ENCODE results near the gene SH2D5.

Gene SH2D5

DNA sequence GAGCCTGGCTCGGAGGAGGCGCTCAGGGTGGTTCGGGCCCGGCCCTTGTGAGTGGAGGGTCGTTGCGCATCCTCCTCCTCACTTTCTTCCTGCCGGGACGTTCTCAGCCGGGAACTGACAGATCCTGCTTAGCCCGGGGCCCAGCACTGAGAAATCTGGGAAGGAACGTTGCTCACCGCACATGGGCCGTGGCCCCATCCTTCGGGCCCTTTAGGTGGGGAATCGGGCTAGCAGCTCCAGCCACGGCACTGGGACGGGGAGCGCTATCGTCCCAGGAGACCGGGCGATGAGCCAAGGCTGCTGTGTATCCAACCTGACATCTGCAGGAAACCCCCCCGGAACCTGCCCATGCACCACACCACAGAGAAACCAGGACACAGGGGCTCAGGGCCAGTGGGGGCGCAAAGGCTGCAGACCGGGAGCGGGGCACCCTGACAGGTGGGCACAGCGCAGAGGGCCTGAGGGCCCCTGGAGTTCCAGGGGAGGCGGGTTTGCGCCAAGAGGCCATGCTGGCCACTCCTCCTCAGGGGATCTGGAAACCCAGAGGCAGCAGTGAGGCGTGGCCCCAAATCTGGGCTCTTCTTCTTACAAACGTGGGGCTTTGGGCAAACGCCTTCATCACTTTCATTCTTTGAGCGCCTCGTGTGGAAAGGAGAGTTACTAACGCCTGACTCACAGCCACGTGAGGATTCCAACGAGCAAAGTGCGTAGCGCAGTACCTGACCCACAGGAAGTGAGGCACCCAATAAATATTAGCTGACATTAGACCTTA is at the start of gene SH2D5:
Gene SH2D5 (minus strand): TSS at position 116 of the 772 bp plus-strand sequence. CDS start 4,659 bp downstream, outside the sequence.
- ATAC-seq (ENCODE audit: low read depth), result peak; percentile 70
- peaks cover 6% of the 10 kb centered on the region; the same call in 1 of the 2 replicates for H3K36me3 ChIP-seq (ENCODE audit: low read depth)
- peak within 1 kb of the TSS; percentile 95 for H3K27ac ChIP-seq (ENCODE audit: poor library complexity, severe bottlenecking)
- peaks cover 18% of the 10 kb centered on the region for H3K4me1 ChIP-seq (ENCODE audit: insufficient read depth, poor library complexity, severe bottlenecking)
- no peaks in the 10 kb centered on the region for H3K27me3 ChIP-seq (ENCODE audit: insufficient read depth, poor library complexity, severe bottlenecking)
- peak within 1 kb of the TSS; percentile 62 for H3K4me3 ChIP-seq (ENCODE audit: severe bottlenecking)
- no peaks in the 10 kb centered on the region for H3K9me3 ChIP-seq (ENCODE audit: severe bottlenecking)
- TF ChIP-seq CTCF (IDR thresholded peaks at IDR 0.05; ENCODE audit: poor library complexity, severe bottlenecking), result peak; percentile 59
- peak; percentile 96 for DNase-seq (ENCODE audit: low spot score)

- peaks cover 100% of the 10 kb centered on the region for H3K36me3 ChIP-seq (ENCODE audit: low read depth)
- ATAC-seq (ENCODE audit: low read depth), result no peak
- DNase-seq (ENCODE audit: low spot score), result no peak
- H3K27me3 ChIP-seq (ENCODE audit: insufficient read depth, poor library complexity, severe bottlenecking), result no peaks in the 10 kb centered on the region
- H3K4me1 ChIP-seq (ENCODE audit: insufficient read depth, poor library complexity, severe bottlenecking), result peaks cover 3% of the 10 kb centered on the region
- no peak overlapping the region for H3K4me3 ChIP-seq (ENCODE audit: severe bottlenecking)
- TF ChIP-seq CTCF (IDR thresholded peaks at IDR 0.05; ENCODE audit: poor library complexity, severe bottlenecking), result no peak
- H3K9me3 ChIP-seq (ENCODE audit: severe bottlenecking), result no peaks in the 10 kb centered on the region
- no peak overlapping the region for H3K27ac ChIP-seq (ENCODE audit: poor library complexity, severe bottlenecking)
These were observed 43.2 kb upstream of the SH2D5 start for GRCh38 chr1:20775700-20776099.

DNA sequence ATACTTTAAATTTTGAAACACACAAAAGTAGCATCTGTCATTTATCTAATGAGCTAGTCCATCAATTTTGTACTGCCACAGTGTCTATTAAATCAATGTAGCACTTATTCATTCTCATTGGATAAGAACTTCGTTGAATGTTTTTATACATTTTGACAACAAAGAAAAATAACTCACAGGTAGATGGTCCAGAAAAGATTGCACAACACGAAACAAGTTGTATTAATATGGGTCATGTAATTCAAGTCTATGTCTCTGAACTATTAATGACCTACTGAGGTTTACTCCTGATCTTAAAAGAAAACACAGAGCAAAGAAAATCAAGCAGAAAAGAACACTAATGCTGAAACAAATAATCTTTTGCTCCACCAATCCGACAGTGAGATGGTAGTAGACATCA is 39.3 kb upstream of the SH2D5 start:
- peaks cover 100% of the 10 kb centered on the region for H3K36me3 ChIP-seq (ENCODE audit: low read depth)
- no peaks in the 10 kb centered on the region for H3K27me3 ChIP-seq (ENCODE audit: insufficient read depth, poor library complexity, severe bottlenecking)
- ATAC-seq (ENCODE audit: low read depth), result no peak
- TF ChIP-seq CTCF (IDR thresholded peaks at IDR 0.05; ENCODE audit: poor library complexity, severe bottlenecking), result no peak
- H3K4me1 ChIP-seq (ENCODE audit: insufficient read depth, poor library complexity, severe bottlenecking), result no peaks in the 10 kb centered on the region
- H3K27ac ChIP-seq (ENCODE audit: poor library complexity, severe bottlenecking), result no peak overlapping the region
- no peak for DNase-seq (ENCODE audit: low spot score)
- no peaks in the 10 kb centered on the region for H3K9me3 ChIP-seq (ENCODE audit: severe bottlenecking)
- H3K4me3 ChIP-seq (ENCODE audit: severe bottlenecking), result no peak overlapping the region

DNA sequence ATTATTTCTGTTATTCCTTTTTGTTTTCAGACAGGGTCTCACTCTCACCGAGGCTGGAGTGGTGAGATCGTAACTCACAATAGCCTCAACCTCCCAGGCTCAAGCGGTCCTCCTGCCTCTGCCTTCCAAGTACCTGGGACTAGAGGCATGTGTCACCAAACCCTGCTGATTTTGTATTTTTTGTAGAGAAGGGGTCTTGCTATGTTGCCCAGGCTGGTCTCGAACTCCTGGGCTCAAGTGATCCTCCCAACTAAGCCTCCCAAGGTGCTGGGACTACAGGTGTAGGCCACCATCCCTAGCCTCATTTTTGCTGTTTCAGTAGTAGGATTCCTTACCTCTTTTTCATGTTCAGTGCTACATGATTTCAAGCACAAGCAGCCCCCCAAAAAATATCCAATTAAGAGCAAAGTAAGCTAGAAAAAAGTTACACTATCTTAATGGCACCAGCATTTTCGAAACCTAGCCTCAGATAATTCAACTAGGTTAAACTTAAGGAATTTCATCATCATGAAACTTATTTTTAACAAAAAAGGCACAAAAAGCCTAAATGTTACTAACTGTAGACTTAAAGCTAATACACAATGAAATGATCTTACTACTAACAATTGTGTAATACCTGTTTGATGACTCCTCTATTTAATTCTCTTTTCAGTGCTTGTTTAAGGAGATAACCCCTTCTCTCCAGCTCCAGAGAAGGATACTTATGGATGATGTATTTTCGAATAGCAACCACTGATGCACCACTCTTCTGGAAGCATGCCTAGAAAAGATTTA is 38.0 kb upstream of the SH2D5 start:
- TF ChIP-seq CTCF (IDR thresholded peaks at IDR 0.05; ENCODE audit: poor library complexity, severe bottlenecking), result no peak
- Histone ChIP-seq H3K27me3 (ENCODE audit: insufficient read depth, poor library complexity, severe bottlenecking) (no peaks in the 10 kb centered on the region), H3K36me3 (ENCODE audit: low read depth) (peaks cover 100% of the 10 kb centered on the region), H3K27ac (ENCODE audit: poor library complexity, severe bottlenecking) (no peak overlapping the region), H3K4me3 (ENCODE audit: severe bottlenecking) (no peak overlapping the region), H3K9me3 (ENCODE audit: severe bottlenecking) (no peaks in the 10 kb centered on the region), H3K4me1 (ENCODE audit: insufficient read depth, poor library complexity, severe bottlenecking) (no peaks in the 10 kb centered on the region)
- ATAC-seq (ENCODE audit: low read depth), result no peak
- no peak for DNase-seq (ENCODE audit: low spot score)

Measured in RWPE2 (cell line).